GM12864 (cell line): ENCODE results near the gene CSGALNACT2.

Experiments used
- DNase-seq: peaks from one replicate; pipeline ENCODE4 v3.0.0-alpha.2; 2011; ENCODE audit warnings: low read depth
- H3K4me3 ChIP-seq: 2 replicates; pipeline ENCODE4 v1.5.1; 2011; ENCODE audit warnings: mild to moderate bottlenecking, low read depth, low read length, control low read depth
- CTCF ChIP-seq: IDR thresholded peaks from 2 replicates; pipeline ENCODE4 v1.5.1; 2011; ENCODE audit warnings: low read depth, mild to moderate bottlenecking, moderate library complexity, low read length, control low read depth, inconsistent platforms; ENCODE audit errors: missing control alignments

Gene CSGALNACT2

GRCh38 chr10:43208147-43209073, 70.2 kb downstream of the CSGALNACT2 start:
- H3K4me3 ChIP-seq, result no peak overlapping the region
- TF ChIP-seq CTCF, result no peak

GRCh38 chr10:43209074-43209455, 70.8 kb downstream of the CSGALNACT2 start:
- H3K4me3 ChIP-seq, result no peak overlapping the region
- DNase-seq, result no peak
- TF ChIP-seq CTCF, result no peak

More at GRCh38 chr10:43208147-43209073, 70.2 kb downstream of the CSGALNACT2 start:
- no peak for DNase-seq

- no peak overlapping the region for H3K4me3 ChIP-seq
- no peak for DNase-seq
- no peak for TF ChIP-seq CTCF
Measured at GRCh38 chr10:43209651-43210141, 71.5 kb downstream of the CSGALNACT2 start.

- TF ChIP-seq CTCF, result no peak
- DNase-seq, result no peak
- no peak overlapping the region for H3K4me3 ChIP-seq
Measured at GRCh38 chr10:43210556-43210955, 72.3 kb downstream of the CSGALNACT2 start.

GRCh38 chr10:43211030-43211429, 72.8 kb downstream of the CSGALNACT2 start:
- no peak for DNase-seq
- no peak for TF ChIP-seq CTCF
- no peak overlapping the region for H3K4me3 ChIP-seq

GRCh38 chr10:43211431-43212042, 73.3 kb downstream of the CSGALNACT2 start:
- no peak for TF ChIP-seq CTCF
- no peak overlapping the region for H3K4me3 ChIP-seq
- DNase-seq, result no peak
